Keratinocyte (primary cell): Measurements from ENCODE around the gene ANKS1B. TPM values are rescaled to one million over a fixed set of nuclear protein-coding genes. Genes with fewer than 3 reads are reported as not detected.
A peak's percentile ranks its signal among the peaks of the same experiment; 100 is the strongest.

ENCODE experiments used
- DNase-seq: peaks from one replicate; pipeline ENCODE4 v3.0.0-alpha.2; 2011; ENCODE audit warnings: low read depth, missing footprints, low spot score
- FAIRE-seq: peaks from 2 replicates; lab custom pipeline; 2011; peaks lifted over from hg19 to GRCh38; lab: Jason Lieb, UNC
- H2AFZ ChIP-seq: 2 replicates; pipeline ENCODE4 v1.6.0; 2012; ENCODE audit warnings: low read length, control low read depth, inconsistent platforms; ENCODE audit not compliant: control insufficient read depth
- H3K27ac ChIP-seq: 2 replicates; pipeline ENCODE4 v1.5.1; 2011; ENCODE audit warnings: low read length; ENCODE audit not compliant: control insufficient read depth, insufficient read depth
- H3K27me3 ChIP-seq: 3 replicates; pipeline ENCODE4 v1.6.0; 2011; ENCODE audit warnings: low read length; ENCODE audit not compliant: control insufficient read depth, insufficient read depth; ENCODE audit errors: extremely low read depth
- H3K36me3 ChIP-seq, 2 experiments: 2 replicates in 1 of 2; 3 replicates in 1 of 2; pipeline ENCODE4 v1.5.1; 2011; ENCODE audit warnings: low read length in 2 of 2, mild to moderate bottlenecking in 1 of 2; ENCODE audit not compliant: control insufficient read depth in 2 of 2, insufficient read depth in 2 of 2; ENCODE audit errors: extremely low read depth in 1 of 2
- H3K4me1 ChIP-seq: 3 replicates; pipeline ENCODE4 v1.5.1; 2011; ENCODE audit warnings: low read length; ENCODE audit not compliant: control insufficient read depth, insufficient read depth; ENCODE audit errors: extremely low read depth
- H3K4me2 ChIP-seq: 3 replicates; pipeline ENCODE4 v1.6.0; 2011; ENCODE audit warnings: low read depth, low read length; ENCODE audit not compliant: control insufficient read depth, insufficient read depth; ENCODE audit errors: extremely low read depth
- H3K4me3 ChIP-seq, 3 experiments: fragments of 200-600 bp in 1 of 3; sonication (generic) in 1 of 3; 2 replicates in 2 of 3; 3 replicates in 1 of 3; pipeline ENCODE4 v1.5.1; 2011 to 2016; ENCODE audit warnings: low read length in 3 of 3, mild to moderate bottlenecking in 3 of 3, control low read depth in 2 of 3, inconsistent platforms in 1 of 3, low read depth in 1 of 3, mixed read lengths in 1 of 3, mixed run types in 1 of 3, moderate library complexity in 1 of 3; ENCODE audit not compliant: control insufficient read depth in 2 of 3, insufficient read depth in 2 of 3; ENCODE audit errors: extremely low read depth in 1 of 3
- H3K79me2 ChIP-seq: 2 replicates; pipeline ENCODE4 v1.6.0; 2012; ENCODE audit warnings: low read length; ENCODE audit not compliant: control insufficient read depth, insufficient read depth
- H3K9ac ChIP-seq: 3 replicates; pipeline ENCODE4 v1.6.0; 2011; ENCODE audit warnings: low read length; ENCODE audit not compliant: control insufficient read depth, insufficient read depth; ENCODE audit errors: extremely low read depth
- H3K9me1 ChIP-seq: 3 replicates; pipeline ENCODE4 v1.6.0; 2011; ENCODE audit warnings: low read length; ENCODE audit not compliant: control insufficient read depth, insufficient read depth; ENCODE audit errors: extremely low read depth
- H3K9me3 ChIP-seq: 2 replicates; pipeline ENCODE4 v1.5.1; 2012; ENCODE audit warnings: low read depth, low read length; ENCODE audit not compliant: control insufficient read depth
- H4K20me1 ChIP-seq: 3 replicates; pipeline ENCODE4 v1.6.0; 2011; ENCODE audit warnings: low read length; ENCODE audit not compliant: control insufficient read depth, insufficient read depth; ENCODE audit errors: extremely low read depth
- CTCF ChIP-seq, 3 experiments: IDR thresholded peaks in 1 of 3; conservative IDR thresholded peaks in 1 of 3; optimal IDR thresholded peaks in 1 of 3; 2 replicates in 2 of 3; 3 replicates in 1 of 3; pipeline versions ENCODE3 to v1.5.1; 2011; ENCODE audit warnings: low read length in 3 of 3, mild to moderate bottlenecking in 3 of 3, moderate library complexity in 2 of 3, control low read depth in 1 of 3, inconsistent platforms in 1 of 3; ENCODE audit not compliant: insufficient read depth in 2 of 3; ENCODE audit errors: extremely low read depth in 1 of 3
- EZH2 ChIP-seq: IDR thresholded peaks from one replicate; pipeline ENCODE4 v1.6.1; 2012; ENCODE audit warnings: inconsistent platforms, mild to moderate bottlenecking, low read length, moderate library complexity
- dilution Hi-C: fragments of 300-500 bp; cut with MboI; formaldehyde crosslinking; loops from one replicate; pipeline ENCODE4 v1.7.0; 2020; ENCODE audit warnings: low sequenced_read_pairs; ENCODE audit not compliant: extremely low pct_ligation_motif_present
- polyA plus RNA-seq, 5 experiments: library from polyadenylated mRNA; depleted of rRNA in 3 of 5; stranded (reverse) in 3 of 5; stranded (forward) in 1 of 5; unstranded in 1 of 5; fragments of >200 nt; gene quantifications; 1 replicate in 1 of 5; 2 replicates in 3 of 5; 3 replicates in 1 of 5; pipeline versions ENCODE4 v1.2.1 to v1.2.3, GENCODE V29; 2011 to 2012; ENCODE audit warnings: missing spikeins in 2 of 5, low read depth in 1 of 5, low replicate concordance in 1 of 5

The ANKS1B gene
- polyA plus RNA-seq, 1 donor (not counting 4 experiments of a cell fraction or from before 2014, with no cell fraction given): not detected

- H3K9me1 ChIP-seq: no peaks in the 10 kb centered on the region
- H3K27me3 ChIP-seq: no peaks in the 10 kb centered on the region
- no peaks in the 10 kb centered on the region for H3K9me3 ChIP-seq
- H2AFZ ChIP-seq: no peak overlapping the region
- H3K4me1 ChIP-seq: peaks cover 4% of the 10 kb centered on the region
- no peak overlapping the region for H3K4me2 ChIP-seq
- dilution Hi-C loops: no loop called here
- DNase-seq: peak; percentile 1
- H3K27ac ChIP-seq: no peak overlapping the region
- FAIRE-seq: no peak
- H3K79me2 ChIP-seq: no peaks in the 10 kb centered on the region
- H3K4me3 ChIP-seq: no peak overlapping the region
- no peaks in the 10 kb centered on the region for H4K20me1 ChIP-seq
- no peaks in the 10 kb centered on the region for H3K36me3 ChIP-seq
- H3K9ac ChIP-seq: no peak overlapping the region
- TF ChIP-seq EZH2 (no peak), CTCF (optimal IDR thresholded peaks at IDR 0.05 in 1 of 3, IDR thresholded peaks at IDR 0.05 in 1 of 3, conservative IDR thresholded peaks at IDR 0.05 in 1 of 3; ENCODE audit: extremely low read depth in 1 of 3, insufficient read depth in 2 of 3, low read length in 3 of 3) (no peak)
Measured at GRCh38 chr12:98763656-98764055, 1221.1 kb downstream of the ANKS1B start.

- no peaks in the 10 kb centered on the region for H3K79me2 ChIP-seq
Measured at GRCh38 chr12:98758331-98758730, 1226.4 kb downstream of the ANKS1B start.

More at GRCh38 chr12:98758331-98758730, 1226.4 kb downstream of the ANKS1B start:
- FAIRE-seq (no peak), DNase-seq (no peak)
- dilution Hi-C loops: no loop called here
- Histone ChIP-seq H4K20me1 (no peaks in the 10 kb centered on the region), H3K9me3 (no peaks in the 10 kb centered on the region), H3K27me3 (no peaks in the 10 kb centered on the region), H3K9ac (no peak overlapping the region), H3K27ac (no peak overlapping the region), H3K4me2 (no peak overlapping the region), H3K9me1 (no peaks in the 10 kb centered on the region), H3K36me3 (no peaks in the 10 kb centered on the region), H3K4me1 (no peaks in the 10 kb centered on the region), H3K4me3 (no peak overlapping the region), H2AFZ (no peak overlapping the region)
- TF ChIP-seq CTCF (optimal IDR thresholded peaks at IDR 0.05 in 1 of 3, IDR thresholded peaks at IDR 0.05 in 1 of 3, conservative IDR thresholded peaks at IDR 0.05 in 1 of 3; ENCODE audit: extremely low read depth in 1 of 3, insufficient read depth in 2 of 3, low read length in 3 of 3) (no peak), EZH2 (no peak)
